HG03060 (cell line): ENCODE data around the gene ADAMTS20.
"Not testable (repeated sequence)": the region's sequence is repeated elsewhere in the genome, so short reads cannot be mapped to it uniquely, and the experiment has no call there.

Source experiments
- ATAC-seq: cut with Tn5 transposase; IDR thresholded peaks from one replicate; pipeline ENCODE4 v1.9.1; 2021; ENCODE audit warnings: low read depth, moderate number of reproducible peaks; ENCODE audit not compliant: unreplicated experiment

ADAMTS20 gene

GRCh38 chr12:43370263-43370662, 181.7 kb downstream of the ADAMTS20 start:
- no peak for ATAC-seq

- ATAC-seq, result no peak
These were observed 188.9 kb downstream of the ADAMTS20 start for GRCh38 chr12:43362910-43363694.

- ATAC-seq, result no peak
These were observed 190.8 kb downstream of the ADAMTS20 start for GRCh38 chr12:43361031-43361710.

- not testable (repeated sequence) for ATAC-seq
These were observed 192.0 kb downstream of the ADAMTS20 start for GRCh38 chr12:43360001-43360400.

- ATAC-seq, result no peak
These were observed 194.9 kb downstream of the ADAMTS20 start for GRCh38 chr12:43357141-43357540.

- no peak for ATAC-seq
These were observed 200.0 kb downstream of the ADAMTS20 start for GRCh38 chr12:43352001-43352400.

- ATAC-seq, result no peak
These were observed 202.1 kb downstream of the ADAMTS20 start for GRCh38 chr12:43349863-43350262.

- no peak for ATAC-seq
These were observed 203.8 kb downstream of the ADAMTS20 start for GRCh38 chr12:43348221-43348620.

- no peak for ATAC-seq
These were observed 205.0 kb downstream of the ADAMTS20 start for GRCh38 chr12:43347026-43347425.

- ATAC-seq, result no peak
These were observed 207.0 kb downstream of the ADAMTS20 start for GRCh38 chr12:43345023-43345422.

- ATAC-seq, result not testable (repeated sequence)
These were observed 210.2 kb downstream of the ADAMTS20 start for GRCh38 chr12:43341785-43342313.

- peak; percentile 48 for ATAC-seq
These were observed 213.0 kb downstream of the ADAMTS20 start for GRCh38 chr12:43338848-43339526.

GRCh38 chr12:43337571-43338444, 214.2 kb downstream of the ADAMTS20 start:
- ATAC-seq, result peak; percentile 39

GRCh38 chr12:43336962-43337555, 214.9 kb downstream of the ADAMTS20 start:
- ATAC-seq, result no peak

GRCh38 chr12:43333644-43334043, 218.4 kb downstream of the ADAMTS20 start:
- no peak for ATAC-seq

- ATAC-seq, result no peak
These were observed 218.9 kb downstream of the ADAMTS20 start for GRCh38 chr12:43332977-43333640.

GRCh38 chr12:43331935-43332334, 220.1 kb downstream of the ADAMTS20 start:
- ATAC-seq, result no peak

- no peak for ATAC-seq
These were observed 222.6 kb downstream of the ADAMTS20 start for GRCh38 chr12:43329375-43329774.

GRCh38 chr12:43325786-43326185, 226.2 kb downstream of the ADAMTS20 start:
- ATAC-seq, result peak; percentile 64
